Endothelial cell of umbilical vein (primary cell): ENCODE results near the gene IFRD2. TPM values are rescaled to one million over a fixed set of nuclear protein-coding genes. Genes with fewer than 3 reads are reported as not detected.
A peak's percentile ranks its signal among the peaks of the same experiment; 100 is the strongest.

Experiments used
- BruUV-seq: library from RNA; stranded (reverse); fragments of 400-500 nt; replicated peaks from 2 replicates; lab custom pipeline; 2021; lab: Mats Ljungman, UMichigan
- CTCF ChIA-PET: fragments of 300-600, 350-600 bp; sonication (Branson Sonifier 250); formaldehyde crosslinking; loops from one replicate; lab custom pipeline; 2021; ENCODE audit warnings: antibody characterized with exemption, inconsistent platforms; lab: Charles Lee
- POLR2A ChIA-PET: fragments of 300-600, 350-600 bp; sonication (Branson Sonifier 250); formaldehyde crosslinking; loops from one replicate; lab custom pipeline; 2021; ENCODE audit warnings: antibody characterized with exemption, inconsistent platforms; lab: Charles Lee
- DNase-seq: peaks from one replicate; pipeline ENCODE4 v3.0.0-alpha.2; 2011; ENCODE audit warnings: low read depth, low spot score
- FAIRE-seq: peaks from 2 replicates; lab custom pipeline; 2011; peaks lifted over from hg19 to GRCh38; lab: Jason Lieb, UNC
- H2AFZ ChIP-seq: 2 replicates; pipeline ENCODE4 v1.6.0; 2012; ENCODE audit warnings: low read depth, low read length, control low read depth, inconsistent platforms
- H3K27ac ChIP-seq: 2 replicates; pipeline ENCODE4 v1.5.1; 2011; ENCODE audit warnings: low read depth, mild to moderate bottlenecking, control low read depth, low read length, moderate library complexity; ENCODE audit not compliant: insufficient read depth
- H3K27me3 ChIP-seq, 2 experiments: 2 replicates each; pipeline versions ENCODE4 v1.6.0 to v1.6.1; 2011; ENCODE audit warnings: low read length in 2 of 2, mixed read lengths in 1 of 2; ENCODE audit not compliant: control insufficient read depth in 2 of 2, insufficient read depth in 2 of 2
- H3K36me3 ChIP-seq, 2 experiments: 2 replicates in 1 of 2; 3 replicates in 1 of 2; pipeline ENCODE4 v1.5.1; 2011; ENCODE audit warnings: low read length in 2 of 2, mild to moderate bottlenecking in 1 of 2, moderate library complexity in 1 of 2; ENCODE audit not compliant: control insufficient read depth in 2 of 2, insufficient read depth in 2 of 2; ENCODE audit errors: extremely low read depth in 1 of 2
- H3K4me1 ChIP-seq: 3 replicates; pipeline ENCODE4 v1.5.1; 2011; ENCODE audit warnings: mild to moderate bottlenecking, low read length; ENCODE audit not compliant: control insufficient read depth, insufficient read depth; ENCODE audit errors: extremely low read depth
- H3K4me2 ChIP-seq: 2 replicates; pipeline ENCODE4 v1.6.1; 2011; ENCODE audit warnings: low read length, control low read depth, mixed read lengths; ENCODE audit not compliant: insufficient read depth
- H3K4me3 ChIP-seq, 3 experiments: fragments of 200-600 bp in 1 of 3; sonication (generic), shearing (Covaris generic) in 1 of 3; replicated peaks in 1 of 3; 2 replicates each; pipeline ENCODE4 v1.5.1; 2011 to 2016; ENCODE audit warnings: control low read depth in 3 of 3, low read length in 3 of 3, mild to moderate bottlenecking in 2 of 3, inconsistent platforms in 1 of 3, low read depth in 1 of 3, moderate library complexity in 1 of 3; ENCODE audit not compliant: insufficient read depth in 1 of 3
- H3K79me2 ChIP-seq: 2 replicates; pipeline ENCODE4 v1.6.0; 2012; ENCODE audit warnings: low read length, inconsistent platforms; ENCODE audit not compliant: control insufficient read depth, insufficient read depth
- H3K9ac ChIP-seq: replicated peaks from 2 replicates; pipeline ENCODE3; 2011; ENCODE audit warnings: low read length, control low read depth; ENCODE audit not compliant: insufficient read depth; ENCODE audit errors: extremely low read depth
- H3K9me1 ChIP-seq: replicated peaks from 3 replicates; pipeline ENCODE4 v1.6.0; 2011; ENCODE audit warnings: mild to moderate bottlenecking, low read length; ENCODE audit not compliant: control insufficient read depth, insufficient read depth; ENCODE audit errors: extremely low read depth
- H3K9me3 ChIP-seq: replicated peaks from 2 replicates; pipeline ENCODE4 v1.5.1; 2012; ENCODE audit warnings: low read length, inconsistent platforms; ENCODE audit not compliant: control insufficient read depth, insufficient read depth
- H4K20me1 ChIP-seq: replicated peaks from 2 replicates; pipeline ENCODE3; 2011; ENCODE audit warnings: mild to moderate bottlenecking, low read length; ENCODE audit not compliant: control insufficient read depth, insufficient read depth; ENCODE audit errors: extremely low read depth
- EZH2 ChIP-seq: IDR thresholded peaks from 2 replicates; pipeline ENCODE4 v1.6.1; 2012; ENCODE audit warnings: borderline replicate concordance, low read depth, mild to moderate bottlenecking, moderate library complexity, low read length, inconsistent platforms; ENCODE audit not compliant: severe bottlenecking
- JUN ChIP-seq: IDR thresholded peaks from 2 replicates; pipeline ENCODE4 v1.6.1; 2011; ENCODE audit warnings: borderline replicate concordance, low read depth; ENCODE audit not compliant: insufficient read length, insufficient read depth
- MAX ChIP-seq: IDR thresholded peaks from 2 replicates; pipeline ENCODE4 v1.6.1; 2011; ENCODE audit not compliant: insufficient read depth, insufficient read length
- POLR2A ChIP-seq: IDR thresholded peaks from 2 replicates; pipeline ENCODE4 v1.6.1; 2012; ENCODE audit warnings: low read depth, mild to moderate bottlenecking, control low read depth, low read length
- POLR2AphosphoS5 ChIP-seq: IDR thresholded peaks from 2 replicates; pipeline ENCODE4 v1.6.1; 2012; ENCODE audit warnings: low read depth, mild to moderate bottlenecking, control low read depth, low read length, moderate library complexity; ENCODE audit not compliant: insufficient read depth
- dilution Hi-C: fragments of 300-500 bp; cut with MboI; formaldehyde crosslinking; loops from one replicate; pipeline ENCODE4 v1.15.0; 2019; ENCODE audit warnings: low sequenced_read_pairs; ENCODE audit not compliant: extremely low pct_ligation_motif_present
- intact Hi-C: fragments of 100-400 bp; cut with micrococcal nuclease; formaldehyde crosslinking; loops from one replicate; pipeline ENCODE4 v1.10.0; 2022
- polyA plus RNA-seq, 4 experiments: library from polyadenylated mRNA; depleted of rRNA in 3 of 4; stranded (reverse) in 3 of 4; unstranded in 1 of 4; fragments of >200 nt; gene quantifications; 2 replicates each; pipeline versions ENCODE4 v1.2.1 to v1.2.3, GENCODE V29; 2011 to 2012; ENCODE audit warnings: missing spikeins in 1 of 4
- total RNA-seq: library from RNA; stranded (reverse); gene quantifications from 2 replicates; pipeline ENCODE4 v1.2.3, GENCODE V29; 2021

Gene IFRD2
- total and polyA plus RNA-seq, 2 donors (not counting 3 experiments of a cell fraction or from before 2014, with no cell fraction given), result 99.4 to 111 TPM

GRCh38 chr3:50319181-50319893 is 27.1 kb upstream of the IFRD2 start:
- H3K27me3 ChIP-seq, result no peaks in the 10 kb centered on the region
- dilution Hi-C loops, result no loop called here
- no peaks in the 10 kb centered on the region for H4K20me1 ChIP-seq
- no peak for TF ChIP-seq POLR2A
- TF ChIP-seq POLR2AphosphoS5, result no peak
- no peak for TF ChIP-seq JUN
- TF ChIP-seq EZH2, result no peak
- no peaks in the 10 kb centered on the region for H3K9me1 ChIP-seq
- no peak overlapping the region for H3K9ac ChIP-seq
- no peak overlapping the region for H2AFZ ChIP-seq
- H3K79me2 ChIP-seq, result peaks cover 52% of the 10 kb centered on the region
- intact Hi-C loops, result no loop called here
- FAIRE-seq, result no peak
- no peaks in the 10 kb centered on the region for H3K9me3 ChIP-seq
- no TSS peak for BruUV-seq
- H3K4me2 ChIP-seq, result peak overlapping the region; percentile 69
- H3K4me3 ChIP-seq, result peak overlapping the region in 2 of 3 experiments; percentile 89
- H3K36me3 ChIP-seq, result peaks cover 17 to 46% of the 10 kb centered on the region in 2 experiments
- no peak overlapping the region for H3K27ac ChIP-seq
- POLR2A ChIA-PET, result interaction anchor here (0.6 to 1.2 kb wide), 2 partner anchors 9 to 56 kb away, joined by 3 to 7 read pairs; partner anchors contain the start of gene TUSC2
- peaks cover 62% of the 10 kb centered on the region for H3K4me1 ChIP-seq
- CTCF ChIA-PET, result interaction anchor here (1.2 to 1.7 kb wide), 2 partner anchors 9 to 16 kb away, joined by 3 to 4 read pairs; partner anchors contain the start of genes HYAL1 and TUSC2
- DNase-seq, result no peak

GRCh38 chr3:50318615-50319014 is 26.4 kb upstream of the IFRD2 start:
- Histone ChIP-seq H3K4me1 (peaks cover 55% of the 10 kb centered on the region), H3K9me1 (no peaks in the 10 kb centered on the region), H3K9ac (no peak overlapping the region), H3K79me2 (peaks cover 52% of the 10 kb centered on the region), H3K27me3 (no peaks in the 10 kb centered on the region), H3K9me3 (no peaks in the 10 kb centered on the region), H3K4me2 (peak overlapping the region; percentile 69), H3K36me3 (peaks cover 17 to 47% of the 10 kb centered on the region in 2 experiments), H3K4me3 (peak overlapping the region in 2 of 3 experiments; percentile 11 to 89), H2AFZ (no peak overlapping the region), H4K20me1 (no peaks in the 10 kb centered on the region), H3K27ac (no peak overlapping the region)
- ChIA-PET CTCF (interaction anchor here (1.6 to 1.7 kb wide), 2 partner anchors 15 to 19 kb away, joined by 3 to 6 read pairs; partner anchors contain the start of genes HYAL1, HYAL3 and NAA80), POLR2A (interaction anchor here (0.6 to 0.8 kb wide), 2 partner anchors 9 to 56 kb away, joined by 3 to 7 read pairs; partner anchors contain the start of gene TUSC2)
- no peak for DNase-seq
- intact Hi-C loops (no loop called here), dilution Hi-C loops (no loop called here)
- no TSS peak for BruUV-seq
- FAIRE-seq, result peak; percentile 12
- TF ChIP-seq MAX (no peak), POLR2A (peak; percentile 2)
